C4-2B (cell line): ENCODE measurements around the gene NLRP1.

Experiments
- H3K27ac ChIP-seq: fragments of 450-650 bp; 2 replicates; pipeline ENCODE4 v1.5.1; 2017
- ZFX ChIP-seq: fragments of 450-650 bp; IDR thresholded peaks from 2 replicates; pipeline ENCODE4 v1.6.1; 2017
- TF ChIP-seq, protein P1 (sequence below): fragments of 450-650 bp; conservative IDR thresholded peaks from 2 replicates; pipeline ENCODE4 v1.5.1; 2017; ENCODE audit warnings: mild to moderate bottlenecking

NLRP1 gene

GRCh38 chr17:5500589-5501391 lies 83.5 kb downstream of the NLRP1 start:
- no peak overlapping the region for H3K27ac ChIP-seq
- no peak for TF ChIP-seq ZFX
- TF ChIP-seq, protein P1, sequence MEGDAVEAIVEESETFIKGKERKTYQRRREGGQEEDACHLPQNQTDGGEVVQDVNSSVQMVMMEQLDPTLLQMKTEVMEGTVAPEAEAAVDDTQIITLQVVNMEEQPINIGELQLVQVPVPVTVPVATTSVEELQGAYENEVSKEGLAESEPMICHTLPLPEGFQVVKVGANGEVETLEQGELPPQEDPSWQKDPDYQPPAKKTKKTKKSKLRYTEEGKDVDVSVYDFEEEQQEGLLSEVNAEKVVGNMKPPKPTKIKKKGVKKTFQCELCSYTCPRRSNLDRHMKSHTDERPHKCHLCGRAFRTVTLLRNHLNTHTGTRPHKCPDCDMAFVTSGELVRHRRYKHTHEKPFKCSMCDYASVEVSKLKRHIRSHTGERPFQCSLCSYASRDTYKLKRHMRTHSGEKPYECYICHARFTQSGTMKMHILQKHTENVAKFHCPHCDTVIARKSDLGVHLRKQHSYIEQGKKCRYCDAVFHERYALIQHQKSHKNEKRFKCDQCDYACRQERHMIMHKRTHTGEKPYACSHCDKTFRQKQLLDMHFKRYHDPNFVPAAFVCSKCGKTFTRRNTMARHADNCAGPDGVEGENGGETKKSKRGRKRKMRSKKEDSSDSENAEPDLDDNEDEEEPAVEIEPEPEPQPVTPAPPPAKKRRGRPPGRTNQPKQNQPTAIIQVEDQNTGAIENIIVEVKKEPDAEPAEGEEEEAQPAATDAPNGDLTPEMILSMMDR = no peak

DNA sequence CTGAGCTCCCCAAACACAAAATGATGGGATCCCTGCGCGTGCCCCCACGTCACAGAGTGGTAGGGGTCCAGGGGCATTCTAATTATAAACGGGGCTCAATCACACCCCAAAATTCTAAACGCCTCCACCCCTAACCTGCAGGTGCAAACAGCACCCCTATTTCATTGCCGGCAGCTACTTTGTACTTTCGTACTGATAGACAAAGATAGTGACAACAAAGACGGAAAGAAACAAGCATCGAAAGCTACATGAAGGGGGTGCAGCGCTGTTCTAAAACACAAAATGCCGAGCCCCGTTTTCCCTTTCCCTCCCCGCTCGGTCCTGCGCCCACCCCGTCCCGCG lies 84.1 kb downstream of the NLRP1 start:
- no peak overlapping the region for H3K27ac ChIP-seq
- TF ChIP-seq, protein P1 = no peak
- TF ChIP-seq ZFX = no peak

- H3K27ac ChIP-seq = no peak overlapping the region
- TF ChIP-seq, protein P1 = no peak
- TF ChIP-seq ZFX = no peak
Observed at GRCh38 chr17:5499476-5500231, 84.7 kb downstream of the NLRP1 start.

GRCh38 chr17:5492970-5493369 lies 91.3 kb downstream of the NLRP1 start:
- TF ChIP-seq, protein P1 = no peak
- no peak overlapping the region for H3K27ac ChIP-seq

DNA sequence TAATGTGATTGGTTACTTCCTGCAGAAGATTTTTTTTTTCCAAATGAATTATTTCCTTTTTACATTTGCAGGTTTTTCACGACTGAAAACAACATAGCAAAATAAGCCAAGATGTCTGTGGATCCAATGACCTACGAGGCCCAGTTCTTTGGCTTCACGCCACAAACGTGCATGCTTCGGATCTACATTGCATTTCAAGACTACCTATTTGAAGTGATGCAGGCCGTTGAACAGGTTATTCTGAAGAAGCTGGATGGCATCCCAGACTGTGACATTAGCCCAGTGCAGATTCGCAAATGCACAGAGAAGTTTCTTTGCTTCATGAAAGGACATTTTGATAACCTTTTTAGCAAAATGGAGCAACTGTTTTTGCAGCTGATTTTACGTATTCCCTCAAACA lies 95.6 kb downstream of the NLRP1 start:
- TF ChIP-seq, protein P1 = no peak
- no peak overlapping the region for H3K27ac ChIP-seq

DNA sequence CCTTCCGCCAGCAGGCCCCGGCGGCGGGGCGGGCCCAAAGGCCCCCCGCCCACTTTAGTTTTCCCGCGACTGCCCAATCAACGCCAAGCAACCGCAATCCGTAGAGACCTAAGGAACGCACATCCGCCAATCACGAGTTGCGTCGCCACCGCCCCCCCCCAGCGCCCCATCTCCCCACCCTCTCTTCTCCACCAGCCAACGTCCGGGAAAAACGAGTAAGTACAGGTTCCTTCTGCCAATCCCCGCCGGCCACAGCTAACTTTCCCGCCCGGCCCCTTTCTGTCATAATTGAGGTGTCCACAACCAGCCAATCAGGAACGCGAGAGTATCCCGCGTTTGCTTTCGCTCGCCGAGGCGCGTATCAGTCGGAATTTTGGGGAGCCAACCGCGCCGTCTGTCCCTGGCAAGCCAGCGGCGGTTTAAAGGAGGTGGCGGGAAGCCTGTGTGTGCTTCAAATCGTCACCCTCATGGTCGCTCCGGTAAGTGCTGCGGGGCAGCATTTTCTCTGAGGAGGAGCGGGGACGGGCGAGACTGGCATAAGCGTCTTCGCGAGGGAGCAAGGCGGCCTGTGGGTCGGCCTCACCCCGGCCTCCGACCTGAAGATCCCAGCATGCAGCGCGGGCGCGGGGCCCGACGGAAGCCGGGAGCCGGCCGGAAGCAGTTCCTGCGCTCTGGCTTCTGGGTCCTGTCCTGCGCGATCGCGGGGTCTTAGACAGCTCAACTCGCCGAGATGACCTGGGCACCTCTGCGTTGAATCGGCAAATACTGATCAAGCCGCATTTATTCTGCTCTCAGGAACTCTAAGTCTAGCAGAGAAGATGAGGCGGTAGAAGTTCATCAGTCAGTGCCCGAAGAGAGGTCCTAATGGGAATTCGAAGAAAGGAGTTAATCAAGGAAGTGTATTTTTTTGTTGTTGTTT lies 97.8 kb downstream of the NLRP1 start, which contains the start of gene MIS12:
Gene MIS12 (plus strand): TSS at position 361 of the 919 bp plus-strand sequence. CDS start 2,297 bp downstream, outside the sequence.
- peak within 1 kb of the TSS; percentile 89 for H3K27ac ChIP-seq
- TF ChIP-seq, protein P1 = no peak
- peak; percentile 90 for TF ChIP-seq ZFX
